GM19438 (cell line): Measurements from ENCODE around the gene CCNJL.

Source experiments
- ATAC-seq: cut with Tn5 transposase; IDR thresholded peaks from one replicate; pipeline ENCODE4 v1.9.1; 2021; ENCODE audit warnings: low read depth; ENCODE audit not compliant: unreplicated experiment

CCNJL gene

DNA sequence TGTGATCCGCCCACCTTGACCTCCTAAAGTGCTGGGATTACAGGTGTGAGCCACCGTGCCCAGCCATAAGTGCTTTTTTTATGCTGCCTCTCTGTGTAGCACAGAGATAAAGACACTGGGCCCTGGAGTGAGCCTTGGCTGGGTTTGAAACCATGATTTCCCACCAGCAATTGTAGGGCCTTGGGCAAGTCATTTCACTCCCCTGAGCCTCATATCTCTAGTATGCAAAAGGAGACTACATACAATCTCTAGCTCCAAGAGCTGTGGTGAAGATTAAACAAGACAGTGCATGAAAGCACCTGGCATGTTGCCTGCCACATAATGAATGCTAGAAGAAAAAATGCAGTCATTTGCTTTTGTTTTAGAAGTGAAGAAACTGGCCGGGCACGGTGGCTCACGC is 79.1 kb downstream of the CCNJL start:
- ATAC-seq = no peak

DNA sequence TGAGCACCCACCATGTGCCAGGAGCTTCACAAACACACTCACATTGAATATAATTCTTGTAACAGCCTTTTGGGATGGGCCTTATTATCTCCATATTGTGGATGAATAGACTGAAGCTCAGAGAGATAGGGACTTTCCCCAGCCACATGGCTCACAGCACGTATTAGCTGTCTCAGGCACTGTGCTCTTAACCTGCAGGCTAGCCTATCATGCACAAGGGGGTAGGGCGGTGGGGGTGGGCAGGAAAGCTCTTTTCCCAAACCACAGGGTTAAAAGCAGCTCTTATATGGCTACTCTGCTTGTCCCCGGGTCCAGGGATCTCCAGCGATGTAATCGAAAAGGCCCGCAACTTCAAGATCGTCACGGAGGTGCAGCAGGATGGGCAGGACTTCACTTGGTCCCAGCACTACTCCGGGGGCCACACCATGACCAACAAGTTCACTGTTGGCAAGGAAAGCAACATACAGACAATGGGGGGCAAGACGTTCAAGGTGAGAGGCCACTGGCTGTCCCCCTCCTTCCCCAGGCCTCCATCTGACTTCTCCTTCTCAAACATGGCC is 80.5 kb downstream of the CCNJL start:
- ATAC-seq = no peak

DNA sequence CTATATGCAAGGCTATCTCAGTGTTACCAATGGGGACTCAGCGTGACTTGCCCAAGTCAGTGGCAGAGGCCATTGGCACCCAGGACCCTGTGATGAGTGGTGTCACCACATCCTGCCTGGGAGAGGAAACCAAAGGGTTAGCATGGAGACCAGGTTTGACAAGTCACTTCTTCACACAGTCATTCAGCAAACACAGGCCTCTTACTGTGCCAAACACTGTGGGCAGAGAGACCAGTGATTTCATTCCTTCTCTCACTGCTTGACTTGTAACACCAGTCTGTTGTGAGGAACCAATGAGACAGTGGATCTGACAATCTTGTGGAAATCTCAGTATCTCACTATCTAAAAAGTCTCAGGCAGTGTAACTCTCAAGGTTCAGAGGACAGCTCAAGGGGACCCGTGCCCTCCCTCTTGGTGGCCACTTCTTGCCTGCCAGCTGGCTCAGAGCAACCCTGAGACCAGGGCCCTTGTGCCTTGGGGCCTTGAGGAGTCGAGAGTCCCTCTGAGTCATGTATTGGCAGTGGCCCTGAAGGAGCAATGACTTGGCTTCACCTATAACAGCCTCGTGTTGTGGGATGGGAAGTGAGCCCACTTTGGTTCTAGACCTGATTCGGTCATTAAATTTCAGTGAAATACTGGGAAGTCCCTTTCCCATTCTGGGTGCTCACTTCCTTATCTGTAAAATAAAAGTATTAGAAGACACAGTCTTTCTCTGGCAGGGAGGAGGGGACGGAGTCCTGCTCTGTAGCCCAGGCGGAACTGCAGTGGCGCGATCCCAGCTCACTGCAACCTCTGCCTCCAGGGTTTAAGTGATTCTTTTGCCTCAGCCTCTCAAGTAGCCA is 81.5 kb downstream of the CCNJL start:
- no peak for ATAC-seq

- no peak for ATAC-seq
These were observed 83.1 kb downstream of the CCNJL start, which contains the start of gene FABP6 for GRCh38 chr5:160229190-160229742. TSS of gene FABP6 (plus strand) at chr5:160229506. CDS start at chr5:160229558, 52 bp downstream.

DNA sequence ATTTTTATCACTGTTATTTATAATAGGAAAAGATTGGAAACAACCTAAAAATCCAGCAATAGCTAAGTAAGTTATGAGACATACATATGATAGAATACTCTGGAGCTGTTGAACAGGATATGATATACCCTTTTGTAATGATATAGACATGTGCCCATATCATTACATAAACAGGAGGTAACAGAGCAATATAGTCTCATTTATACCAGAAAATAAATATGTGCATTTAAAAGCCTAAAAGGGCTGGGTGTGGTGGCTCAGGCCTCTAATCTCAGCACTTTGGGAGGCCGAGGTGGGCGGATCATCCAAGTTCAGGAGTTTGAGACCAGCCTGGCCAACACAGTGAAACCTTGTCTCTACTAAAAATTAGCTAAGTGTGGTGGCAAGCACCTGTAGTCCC is 85.4 kb downstream of the CCNJL start:
- no peak for ATAC-seq

DNA sequence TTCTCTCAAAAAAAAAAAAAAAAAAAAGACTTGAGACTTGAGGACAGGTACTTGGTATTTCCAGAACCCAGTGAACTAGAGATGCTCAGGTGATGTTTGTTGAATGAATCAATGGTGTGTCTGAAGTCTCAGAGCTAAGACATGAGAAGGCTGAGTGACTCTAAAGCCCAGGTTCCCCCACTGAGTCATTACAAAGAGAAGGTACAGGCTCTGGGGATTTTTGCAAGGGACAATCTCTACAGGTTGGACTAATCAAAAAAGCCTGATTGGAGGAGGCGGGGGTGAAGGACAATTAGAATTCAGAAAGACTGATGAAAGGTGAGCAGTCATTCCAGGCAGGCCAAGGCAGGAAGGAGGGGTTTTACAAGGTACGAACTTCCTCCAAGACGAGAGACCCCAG is 91.3 kb downstream of the CCNJL start:
- no peak for ATAC-seq

DNA sequence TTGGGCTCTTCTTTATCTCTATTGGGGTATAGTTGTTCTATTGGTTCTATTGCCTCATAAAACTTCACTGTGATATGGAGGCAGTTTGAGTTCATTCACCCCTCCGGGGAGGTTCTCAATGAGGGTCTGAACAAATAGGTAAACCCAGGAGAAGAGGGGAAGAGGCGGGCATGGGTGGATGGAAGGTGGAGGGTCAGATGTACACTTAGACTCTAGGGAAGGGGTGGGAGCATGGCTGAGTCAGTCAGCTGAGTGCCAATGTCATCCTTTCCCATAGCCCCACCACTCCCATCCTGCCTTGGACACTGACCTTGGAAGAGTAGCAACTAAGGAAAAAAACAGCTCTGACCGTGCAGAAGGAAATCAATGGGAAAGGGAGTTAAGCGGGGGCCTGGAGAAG is 93.0 kb downstream of the CCNJL start:
- ATAC-seq = no peak

DNA sequence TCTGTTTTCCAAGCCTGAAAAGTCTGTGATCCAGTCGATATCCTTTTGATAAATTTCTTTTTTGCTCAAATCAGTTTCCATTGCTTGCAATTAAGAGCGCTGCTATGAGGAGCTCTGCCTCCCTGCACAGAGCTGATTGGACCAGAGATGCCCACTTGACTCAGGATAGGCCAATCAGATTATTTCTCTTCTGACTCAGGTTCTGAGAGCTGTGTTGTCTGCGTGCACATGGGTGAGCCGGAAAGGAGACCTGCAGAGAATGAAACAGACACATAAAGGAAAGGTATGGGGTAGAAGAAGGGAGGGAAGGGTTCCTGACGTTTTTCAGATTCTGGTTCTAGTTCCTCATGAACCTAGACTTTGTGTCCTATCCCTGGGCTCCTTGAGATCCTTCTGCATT is 98.8 kb downstream of the CCNJL start:
- ATAC-seq = no peak

DNA sequence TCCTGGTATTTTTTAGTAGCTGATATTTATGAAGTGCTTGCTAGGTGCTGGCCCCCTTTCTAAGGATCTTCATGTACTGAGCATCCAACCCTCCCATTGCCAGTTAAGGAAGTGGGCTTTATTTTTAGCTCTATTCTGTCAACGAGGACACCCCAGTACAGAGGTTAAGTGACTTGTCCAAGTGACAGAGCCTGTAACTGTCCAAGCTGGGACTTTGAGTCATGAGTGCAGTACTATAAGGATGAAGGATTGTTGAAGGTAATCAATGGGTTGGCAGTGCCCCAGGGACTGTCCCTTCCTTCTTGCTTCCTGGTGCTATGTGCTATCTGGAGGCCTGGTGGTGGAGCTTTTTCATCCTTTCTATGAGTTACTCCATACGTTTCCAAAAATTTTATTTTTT is 101.0 kb downstream of the CCNJL start:
- no peak for ATAC-seq

DNA sequence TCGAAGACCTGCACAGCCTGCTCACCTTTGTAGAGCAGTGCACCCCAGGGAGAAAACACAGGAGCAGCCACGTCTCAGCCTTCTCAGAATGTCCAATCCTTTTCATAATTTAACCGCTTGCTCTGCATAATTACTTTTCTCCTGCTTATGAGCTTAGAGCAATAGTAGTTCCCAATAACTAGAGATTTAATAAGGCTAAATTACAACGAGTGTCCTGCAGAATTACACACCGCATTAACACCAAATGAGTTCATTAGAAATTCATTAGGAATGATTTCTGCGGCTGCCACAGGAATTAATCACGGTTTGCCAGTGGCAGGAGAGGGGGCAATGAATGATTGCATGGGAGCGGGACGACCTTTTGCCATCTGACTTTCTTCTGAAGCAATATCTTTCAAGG is 101.8 kb downstream of the CCNJL start:
- no peak for ATAC-seq

GRCh38 chr5:160209917-160210316 is 102.4 kb downstream of the CCNJL start:
- ATAC-seq = no peak

- no peak for ATAC-seq
These were observed 105.3 kb downstream of the CCNJL start for GRCh38 chr5:160207061-160207460.
